GM19035 (cell line): ENCODE data around the gene ALKAL2.

Source experiments
- ATAC-seq: cut with Tn5 transposase; IDR thresholded peaks from one replicate; pipeline ENCODE4 v1.9.1; 2021; ENCODE audit not compliant: unreplicated experiment

Gene ALKAL2

GRCh38 chr2:290090-290722 lies 2.3 kb upstream of the ALKAL2 start:
- ATAC-seq, result no peak

GRCh38 chr2:289362-290089 lies 1.6 kb upstream of the ALKAL2 start:
- no peak for ATAC-seq

- ATAC-seq, result no peak
Observed at GRCh38 chr2:288758-289361, 969 bp upstream of the ALKAL2 start.

- ATAC-seq, result no peak
Observed at GRCh38 chr2:287471-287885, 413 bp downstream of the ALKAL2 start.

- ATAC-seq, result no peak
Observed at GRCh38 chr2:286774-287392, 1.0 kb downstream of the ALKAL2 start.

- ATAC-seq, result no peak
Observed at GRCh38 chr2:286035-286434, 1.9 kb downstream of the ALKAL2 start.

GRCh38 chr2:285531-285930 lies 2.4 kb downstream of the ALKAL2 start:
- no peak for ATAC-seq

- ATAC-seq, result no peak
Observed at GRCh38 chr2:284896-285492, 2.9 kb downstream of the ALKAL2 start.

GRCh38 chr2:283996-284794 lies 3.7 kb downstream of the ALKAL2 start:
- ATAC-seq, result no peak

- no peak for ATAC-seq
Observed at GRCh38 chr2:282371-283263, 5.3 kb downstream of the ALKAL2 start.

- no peak for ATAC-seq
Observed at GRCh38 chr2:281381-281780, 6.5 kb downstream of the ALKAL2 start.

GRCh38 chr2:280650-281110 lies 7.2 kb downstream of the ALKAL2 start:
- no peak for ATAC-seq

GRCh38 chr2:279956-280649 lies 7.8 kb downstream of the ALKAL2 start:
- ATAC-seq, result no peak

- ATAC-seq, result no peak
Observed at GRCh38 chr2:279366-279765, 8.5 kb downstream of the ALKAL2 start.

- no peak for ATAC-seq
Observed at GRCh38 chr2:278927-279320, 9.0 kb downstream of the ALKAL2 start.

- ATAC-seq, result no peak
Observed at GRCh38 chr2:278312-278926, 9.5 kb downstream of the ALKAL2 start.

- peak; percentile 81 for ATAC-seq
Observed at GRCh38 chr2:275466-275865, 12.4 kb downstream of the ALKAL2 start.

- no peak for ATAC-seq
Observed at GRCh38 chr2:274503-274902, 13.4 kb downstream of the ALKAL2 start.

GRCh38 chr2:273333-273732 lies 14.6 kb downstream of the ALKAL2 start:
- ATAC-seq, result no peak
